ENCODE results near the gene MAGI2. TPM values are rescaled to one million over a fixed set of nuclear protein-coding genes. Genes with fewer than 3 reads are reported as not detected.

The MAGI2 gene
- polyA plus RNA-seq, 3 donors, result 0.03 to 0.11 TPM; not detected in 1

DNA sequence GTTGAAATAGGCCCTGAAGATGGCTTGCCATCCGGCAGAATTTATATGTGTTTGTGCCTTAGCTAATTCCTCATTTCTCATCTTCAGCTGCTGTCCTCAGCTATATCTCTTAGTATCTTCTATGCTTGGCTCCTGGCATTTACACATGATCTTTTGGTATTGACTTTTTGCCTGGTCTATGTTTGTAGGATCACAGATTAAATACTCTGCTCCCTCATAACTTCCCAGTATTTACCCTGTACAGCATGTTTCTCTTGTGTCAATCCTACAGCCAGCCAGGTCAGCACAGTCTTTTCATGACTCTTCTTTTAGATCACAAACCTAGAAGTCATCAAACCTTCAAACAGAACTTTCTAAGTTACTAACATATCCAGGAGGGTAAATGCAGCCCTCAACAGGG is 743.8 kb downstream of the MAGI2 start:
- no peak overlapping the region for H3K4me3 ChIP-seq (replicated peaks in 1 of 3; ENCODE audit: low read depth in 2 of 3, low read length in 3 of 3)
- no CpG with 5 or more reads among the region's 1 CpG for WGBS (ENCODE audit: insufficient coverage)
- Mint-ChIP-seq H3K36me3 (no peaks in the 10 kb centered on the region), H3K27me3 (ENCODE audit: low read depth in 3 of 3) (no peaks in the 10 kb centered on the region), H3K27ac (no peak overlapping the region), H3K9me3 (peaks cover 0 to 6% (median 2%) of the 10 kb centered on the region in 7 donors), H3K4me1 (no peaks in the 10 kb centered on the region), H3K4me3 (no peak overlapping the region)
- no peaks in the 10 kb centered on the region for H3K4me1 ChIP-seq (ENCODE audit: control insufficient read depth in 1 of 2, insufficient read depth in 2 of 2, low read length in 2 of 2)
- no peak overlapping the region for H3K4me2 ChIP-seq (replicated peaks; ENCODE audit: extremely low read depth, low read length, poor library complexity, severe bottlenecking)
- intact Hi-C loops (cut with micrococcal nuclease), result no loop called here
- no peaks in the 10 kb centered on the region for H4K20me1 ChIP-seq (ENCODE audit: insufficient read depth, low read length)
- peaks cover 0 to 3% of the 10 kb centered on the region in 2 donors for H3K9me3 ChIP-seq (replicated peaks in 1 of 2; ENCODE audit: control insufficient read depth in 1 of 2, insufficient read depth in 1 of 2, low read length in 2 of 2)
- no peak overlapping the region for H2AFZ ChIP-seq (ENCODE audit: insufficient read depth, low read depth, low read length, poor library complexity, severe bottlenecking)
- DNase-seq, result no peak
- no peaks in the 10 kb centered on the region for H3K27me3 ChIP-seq (ENCODE audit: control insufficient read depth in 2 of 2, insufficient read depth in 2 of 2, low read length in 2 of 2)
- no peak overlapping the region for H3K27ac ChIP-seq (ENCODE audit: low read depth in 1 of 2, low read length in 2 of 2)
- no peak for TF ChIP-seq CTCF (IDR thresholded peaks at IDR 0.05)
- H3K9ac ChIP-seq (ENCODE audit: insufficient read depth, low read length, poor library complexity, severe bottlenecking), result no peak overlapping the region
- H3K79me2 ChIP-seq (ENCODE audit: insufficient read depth, low read length), result no peaks in the 10 kb centered on the region
- H3K36me3 ChIP-seq (replicated peaks in 1 of 2; ENCODE audit: control insufficient read depth in 1 of 2, insufficient read depth in 2 of 2, low read length in 2 of 2), result no peaks in the 10 kb centered on the region

DNA sequence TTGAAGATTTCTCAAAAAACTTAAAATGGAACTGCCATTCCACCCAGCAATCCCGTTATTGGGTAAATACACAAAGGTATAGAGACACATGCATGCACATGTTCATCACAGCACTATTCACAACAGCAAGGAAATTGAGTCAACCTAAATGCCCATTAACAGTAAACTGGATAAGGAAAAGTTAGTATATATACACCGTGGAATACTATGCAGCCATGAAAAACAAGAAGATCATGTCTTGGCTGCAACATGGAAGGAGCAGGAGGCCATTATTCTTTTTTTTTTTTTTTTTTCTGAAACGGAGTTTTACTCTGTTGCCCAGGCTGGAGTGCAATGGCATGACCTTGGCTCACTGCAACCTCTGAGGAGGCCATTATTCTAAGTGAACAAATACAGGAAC is 749.0 kb downstream of the MAGI2 start:
- no peak overlapping the region for H3K4me3 ChIP-seq (replicated peaks in 1 of 3; ENCODE audit: low read depth in 2 of 3, low read length in 3 of 3)
- no peaks in the 10 kb centered on the region for H3K36me3 ChIP-seq (replicated peaks in 1 of 2; ENCODE audit: control insufficient read depth in 1 of 2, insufficient read depth in 2 of 2, low read length in 2 of 2)
- Mint-ChIP-seq H3K4me1 (no peaks in the 10 kb centered on the region), H3K4me3 (no peak overlapping the region), H3K9me3 (peaks cover 0 to 8% (median 3%) of the 10 kb centered on the region in 7 donors), H3K36me3 (no peaks in the 10 kb centered on the region), H3K27ac (no peak overlapping the region), H3K27me3 (ENCODE audit: low read depth in 3 of 3) (no peaks in the 10 kb centered on the region)
- H3K27me3 ChIP-seq (ENCODE audit: control insufficient read depth in 2 of 2, insufficient read depth in 2 of 2, low read length in 2 of 2), result no peaks in the 10 kb centered on the region
- H3K9me3 ChIP-seq (replicated peaks in 1 of 2; ENCODE audit: control insufficient read depth in 1 of 2, insufficient read depth in 1 of 2, low read length in 2 of 2), result peaks cover 0 to 3% of the 10 kb centered on the region in 2 donors
- no peaks in the 10 kb centered on the region for H4K20me1 ChIP-seq (ENCODE audit: insufficient read depth, low read length)
- H3K27ac ChIP-seq (ENCODE audit: low read depth in 1 of 2, low read length in 2 of 2), result no peak overlapping the region
- no peaks in the 10 kb centered on the region for H3K79me2 ChIP-seq (ENCODE audit: insufficient read depth, low read length)
- DNase-seq, result no peak
- no peak overlapping the region for H2AFZ ChIP-seq (ENCODE audit: insufficient read depth, low read depth, low read length, poor library complexity, severe bottlenecking)
- H3K9ac ChIP-seq (ENCODE audit: insufficient read depth, low read length, poor library complexity, severe bottlenecking), result no peak overlapping the region
- no CpG with 5 or more reads among the region's 3 CpGs for WGBS (ENCODE audit: insufficient coverage)
- intact Hi-C loops (cut with micrococcal nuclease), result no loop called here
- H3K4me2 ChIP-seq (replicated peaks; ENCODE audit: extremely low read depth, low read length, poor library complexity, severe bottlenecking), result no peak overlapping the region
- TF ChIP-seq CTCF (IDR thresholded peaks at IDR 0.05), result no peak
- H3K4me1 ChIP-seq (ENCODE audit: control insufficient read depth in 1 of 2, insufficient read depth in 2 of 2, low read length in 2 of 2), result no peaks in the 10 kb centered on the region

All from CD14-positive monocyte (primary cell).